ENCODE data around the gene AKAP10. TPM values are rescaled to one million over a fixed set of nuclear protein-coding genes. Genes with fewer than 3 reads are reported as not detected.

The AKAP10 gene
- total and polyA plus RNA-seq, 2 of the 8 experiments (the other 6 are each of a cell fraction or from before 2014, with no cell fraction given) = 13.3 to 27.0 TPM

GRCh38 chr17:19880393-19880792, 97.2 kb downstream of the AKAP10 start:
- Histone ChIP-seq H3K4me2 (ENCODE audit: insufficient read depth in 1 of 2, low read depth in 2 of 2, low read length in 2 of 2) (no peak overlapping the region), H3K4me3 (ENCODE audit: extremely low read depth in 1 of 4, insufficient read depth in 2 of 4, low read depth in 3 of 4, low read length in 4 of 4) (no peak overlapping the region), H2BK120ac (replicated peaks; ENCODE audit: low read depth, low read length) (no peak overlapping the region), H4K8ac (ENCODE audit: extremely low read depth, insufficient read depth, low read length) (no peak overlapping the region), H3K79me2 (ENCODE audit: control insufficient read depth in 1 of 2, insufficient read depth in 2 of 2, low read length in 2 of 2) (no peaks in the 10 kb centered on the region), H3K36me3 (ENCODE audit: control insufficient read depth in 2 of 4, insufficient read depth in 4 of 4, low read length in 3 of 4) (no peaks in the 10 kb centered on the region), H3K4ac (replicated peaks; ENCODE audit: insufficient read length, low read depth, low read length) (no peak overlapping the region), H3K79me1 (ENCODE audit: low read depth, low read length) (no peaks in the 10 kb centered on the region), H3K23me2 (ENCODE audit: low read depth, low read length) (no peaks in the 10 kb centered on the region), H2BK15ac (ENCODE audit: low read length) (no peak overlapping the region), H2AFZ (ENCODE audit: low read length) (no peak overlapping the region), H2AK5ac (ENCODE audit: low read depth, low read length) (no peak overlapping the region), H4K91ac (replicated peaks; ENCODE audit: insufficient read length, low read length) (no peak overlapping the region), H3K18ac (ENCODE audit: extremely low read depth, low read length) (no peak overlapping the region), H3K14ac (ENCODE audit: insufficient read length) (no peak overlapping the region), H3K9ac (replicated peaks in 1 of 4; ENCODE audit: extremely low read depth in 1 of 4, low read depth in 3 of 4, low read length in 3 of 4) (no peak overlapping the region), H2BK20ac (ENCODE audit: low read length) (no peak overlapping the region), H2BK12ac (ENCODE audit: low read depth, low read length) (no peak overlapping the region), H3K4me1 (replicated peaks in 1 of 4; ENCODE audit: control insufficient read depth in 3 of 4, insufficient read depth in 4 of 4, low read length in 3 of 4) (no peaks in the 10 kb centered on the region), H3K27ac (ENCODE audit: low read depth, low read length) (no peak overlapping the region), H3K56ac (replicated peaks; ENCODE audit: insufficient read length, low read depth, low read length) (no peak overlapping the region), H4K5ac (ENCODE audit: insufficient read length, low read depth, low read length) (no peak overlapping the region), H2BK5ac (ENCODE audit: low read depth, low read length) (no peak overlapping the region), H3K23ac (ENCODE audit: insufficient read length) (no peak overlapping the region), H3K9me3 (ENCODE audit: insufficient read depth in 2 of 2, low read depth in 1 of 2, low read length in 1 of 2) (no peaks in the 10 kb centered on the region), H4K20me1 (replicated peaks in 1 of 2; ENCODE audit: control insufficient read depth in 1 of 2, insufficient read depth in 2 of 2, low read length in 2 of 2) (no peaks in the 10 kb centered on the region), H3K27me3 (replicated peaks in 1 of 4; ENCODE audit: control insufficient read depth in 3 of 4, extremely low read depth in 1 of 4, insufficient read depth in 3 of 4, low read length in 3 of 4) (peaks cover 0 to 1% (median 0%) of the 10 kb centered on the region in 4 experiments; a peak in 1 of 7 replicates)
- WGBS, 2 experiments (ENCODE audit: extremely low coverage in 1 of 2, insufficient coverage in 1 of 2, insufficient read length in 1 of 2, insufficient replicate concordance in 2 of 2, low coverage in 1 of 2, low lambda C conversion rate in 2 of 2, missing lambda C conversion rate in 1 of 2) = 93% methylated on average over 4 of the region's 4 CpGs; no CpG with 5 or more reads in 1 of the 2 experiments
- CTCF ChIA-PET (ENCODE audit: partially characterized antibody) = interaction anchor here (0.7 to 1.3 kb wide), 4 partner anchors 10 to 128 kb away, joined by 3 to 4 read pairs (median 3); partner anchors contain the start of gene ULK2
- POLR2A ChIA-PET (ENCODE audit: partially characterized antibody) = interaction anchor here (0.6 to 1.2 kb wide), 3 partner anchors 11 to 97 kb away, joined by 3 read pairs; partner anchors contain the start of gene AKAP10
- TF ChIP-seq GTF2F1 (IDR thresholded peaks at IDR 0.05; ENCODE audit: borderline replicate concordance, low read depth, low read length) (no peak), ZNF274 (IDR thresholded peaks at IDR 0.05; ENCODE audit: borderline replicate concordance, extremely low read depth, low read length) (no peak), KDM5A (IDR thresholded peaks at IDR 0.05; ENCODE audit: low read length) (no peak), ASH2L (IDR thresholded peaks at IDR 0.05; ENCODE audit: low read length) (no peak), RAD21 (IDR thresholded peaks at IDR 0.05 in 1 of 2, conservative IDR thresholded peaks at IDR 0.05 in 1 of 2; ENCODE audit: low read depth in 2 of 2, low read length in 2 of 2) (no peak), HDAC2 (IDR thresholded peaks at IDR 0.05; ENCODE audit: borderline replicate concordance in 1 of 2, low read depth in 2 of 2, low read length in 2 of 2) (no peak), JUN (IDR thresholded peaks at IDR 0.05; ENCODE audit: low read depth, low read length) (no peak), SP1 (IDR thresholded peaks at IDR 0.05; ENCODE audit: low read depth, low read length) (no peak), MAFK (IDR thresholded peaks at IDR 0.05; ENCODE audit: low read depth, low read length) (no peak), SRF (IDR thresholded peaks at IDR 0.05; ENCODE audit: low read depth, low read length) (no peak), EZH2 (IDR thresholded peaks at IDR 0.05; ENCODE audit: low read depth, low read length, severe bottlenecking) (no peak), NANOG (IDR thresholded peaks at IDR 0.05; ENCODE audit: insufficient read depth, low read depth, low read length, poor library complexity, severe bottlenecking) (no peak)
- DNase-seq (ENCODE audit: low read depth in 1 of 2, low spot score in 2 of 2) (no peak), FAIRE-seq (no peak)

Measured in H1 (cell line).